PC-9 (cell line): ENCODE results near the gene RNF145. TPM values are rescaled to one million over a fixed set of nuclear protein-coding genes. Genes with fewer than 3 reads are reported as not detected.
A peak's percentile ranks its signal among the peaks of the same experiment; 100 is the strongest.

Experiments used
- Bru-seq: library from RNA; stranded (reverse); fragments of 400-500 nt; gene quantifications from one replicate; lab custom pipeline; 2021; lab: Mats Ljungman, UMichigan
- BruChase-seq, 2 experiments: library from RNA; stranded (reverse); fragments of 400-500 nt; gene quantifications; one replicate each; lab custom pipeline; 2021; lab: Mats Ljungman, UMichigan
- BruUV-seq: library from RNA; stranded (reverse); fragments of 400-500 nt; replicated peaks from 2 replicates; lab custom pipeline; 2021; lab: Mats Ljungman, UMichigan
- CTCF ChIA-PET: fragments of 300-600 bp; sonication (Branson Sonifier 250); formaldehyde crosslinking; loops from one replicate; lab custom pipeline; 2022; ENCODE audit warnings: antibody characterized with exemption; lab: Charles Lee
- POLR2A ChIA-PET: fragments of 300-600 bp; sonication (Branson Sonifier 250); formaldehyde crosslinking; loops from one replicate; lab custom pipeline; 2022; ENCODE audit warnings: antibody characterized with exemption; ENCODE audit not compliant: unreplicated experiment; lab: Charles Lee
- DNase-seq, 2 experiments: peaks; one replicate each; pipeline versions ENCODE4 v3.0.0 to v3.0.0-alpha.2; 2015 to 2022; ENCODE audit warnings: mixed read lengths in 1 of 2
- H2AFZ ChIP-seq: fragments of 200-600 bp; sonication (generic); 2 replicates; pipeline ENCODE4 v1.8.1; 2017; ENCODE audit warnings: antibody characterized with exemption
- H3F3A ChIP-seq: fragments of 200-600 bp; sonication (generic); 2 replicates; pipeline ENCODE4 v1.8.1; 2017; ENCODE audit warnings: antibody characterized with exemption, mild to moderate bottlenecking, low read depth; ENCODE audit not compliant: insufficient read depth
- H3K27ac ChIP-seq: fragments of 200-600 bp; sonication (generic); 2 replicates; pipeline ENCODE4 v1.6.1; 2016; ENCODE audit warnings: mixed run types
- H3K27me3 ChIP-seq: fragments of 200-600 bp; sonication (generic); 2 replicates; pipeline ENCODE4 v1.6.1; 2016; ENCODE audit warnings: low read depth, mixed run types; ENCODE audit not compliant: insufficient read depth
- H3K36me3 ChIP-seq: fragments of 200-600 bp; sonication (generic); 2 replicates; pipeline ENCODE4 v1.6.1; 2016; ENCODE audit warnings: low read depth, mixed run types
- H3K4me1 ChIP-seq: fragments of 200-600 bp; sonication (generic); replicated peaks from 2 replicates; pipeline ENCODE4 v1.6.1; 2016; ENCODE audit warnings: mixed run types; ENCODE audit not compliant: insufficient read depth
- H3K4me2 ChIP-seq: fragments of 200-600 bp; sonication (generic); 2 replicates; pipeline ENCODE4 v1.6.1; 2017; ENCODE audit warnings: mixed run types
- H3K4me3 ChIP-seq: fragments of 200-600 bp; sonication (generic); 2 replicates; pipeline ENCODE4 v1.6.1; 2016; ENCODE audit warnings: mixed run types
- H3K79me2 ChIP-seq: fragments of 200-600 bp; sonication (generic); 2 replicates; pipeline ENCODE4 v1.6.1; 2017; ENCODE audit warnings: low read depth, mixed run types
- H3K9me2 ChIP-seq: fragments of 200-600 bp; sonication (generic); 2 replicates; pipeline ENCODE4 v1.8.1; 2017; ENCODE audit warnings: mild to moderate bottlenecking; ENCODE audit not compliant: insufficient read depth
- H3K9me3 ChIP-seq: fragments of 200-600 bp; sonication (generic); 2 replicates; pipeline ENCODE4 v1.8.1; 2016; ENCODE audit warnings: low read depth; ENCODE audit not compliant: insufficient read depth
- H4K20me1 ChIP-seq: fragments of 200-600 bp; sonication (generic); 2 replicates; pipeline ENCODE4 v1.8.1; 2017; ENCODE audit not compliant: insufficient read depth
- EZH2 ChIP-seq: fragments of 200-600 bp; sonication (generic); IDR thresholded peaks from 2 replicates; pipeline ENCODE4 v1.8.0; 2017; ENCODE audit warnings: antibody characterized with exemption, low read depth
- intact Hi-C: fragments of 100-400 bp; cut with micrococcal nuclease; formaldehyde crosslinking; loops from one replicate; pipeline ENCODE4 v1.10.0; 2022; ENCODE audit not compliant: unreplicated experiment
- long read RNA-seq: library from polyadenylated mRNA; stranded (forward); transcript quantifications from one replicate; pipeline ENCODE4 v2.0.0, GENCODE V29; 2022
- total RNA-seq: library from RNA; stranded (reverse); gene quantifications from 2 replicates; pipeline ENCODE4 v1.2.3, GENCODE V29; 2021
- TF ChIP-seq, protein P1 (sequence below): fragments of 200-600 bp; sonication (generic); conservative IDR thresholded peaks from 2 replicates; pipeline ENCODE4 v1.6.1; 2017; ENCODE audit warnings: mixed run types, antibody characterized with exemption, mild to moderate bottlenecking, moderate library complexity

Gene RNF145, protein sequence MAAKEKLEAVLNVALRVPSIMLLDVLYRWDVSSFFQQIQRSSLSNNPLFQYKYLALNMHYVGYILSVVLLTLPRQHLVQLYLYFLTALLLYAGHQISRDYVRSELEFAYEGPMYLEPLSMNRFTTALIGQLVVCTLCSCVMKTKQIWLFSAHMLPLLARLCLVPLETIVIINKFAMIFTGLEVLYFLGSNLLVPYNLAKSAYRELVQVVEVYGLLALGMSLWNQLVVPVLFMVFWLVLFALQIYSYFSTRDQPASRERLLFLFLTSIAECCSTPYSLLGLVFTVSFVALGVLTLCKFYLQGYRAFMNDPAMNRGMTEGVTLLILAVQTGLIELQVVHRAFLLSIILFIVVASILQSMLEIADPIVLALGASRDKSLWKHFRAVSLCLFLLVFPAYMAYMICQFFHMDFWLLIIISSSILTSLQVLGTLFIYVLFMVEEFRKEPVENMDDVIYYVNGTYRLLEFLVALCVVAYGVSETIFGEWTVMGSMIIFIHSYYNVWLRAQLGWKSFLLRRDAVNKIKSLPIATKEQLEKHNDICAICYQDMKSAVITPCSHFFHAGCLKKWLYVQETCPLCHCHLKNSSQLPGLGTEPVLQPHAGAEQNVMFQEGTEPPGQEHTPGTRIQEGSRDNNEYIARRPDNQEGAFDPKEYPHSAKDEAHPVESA
- 48.2 and 54.5 TPM in 2 replicates for total RNA-seq
- Bru-seq, nascent RNA, result percentile 95 among the genes with signal in this experiment
- BruChase-seq, experiment 1, labeled RNA remaining after a 2-hour chase, result percentile 96 among the genes with signal in this experiment
- percentile 91 among the genes with signal in this experiment for BruChase-seq, experiment 2, labeled RNA remaining after a 6-hour chase
- long read RNA-seq, transcript RNF145-202 (11 exons, 3,613 nt), result major isoform, 6 of 93 reads
- long read RNA-seq, partial matches to known transcripts, result 27 of 93 reads
- long read RNA-seq, other reads (novel, unspliced or antisense), result 58 of 93 reads

DNA sequence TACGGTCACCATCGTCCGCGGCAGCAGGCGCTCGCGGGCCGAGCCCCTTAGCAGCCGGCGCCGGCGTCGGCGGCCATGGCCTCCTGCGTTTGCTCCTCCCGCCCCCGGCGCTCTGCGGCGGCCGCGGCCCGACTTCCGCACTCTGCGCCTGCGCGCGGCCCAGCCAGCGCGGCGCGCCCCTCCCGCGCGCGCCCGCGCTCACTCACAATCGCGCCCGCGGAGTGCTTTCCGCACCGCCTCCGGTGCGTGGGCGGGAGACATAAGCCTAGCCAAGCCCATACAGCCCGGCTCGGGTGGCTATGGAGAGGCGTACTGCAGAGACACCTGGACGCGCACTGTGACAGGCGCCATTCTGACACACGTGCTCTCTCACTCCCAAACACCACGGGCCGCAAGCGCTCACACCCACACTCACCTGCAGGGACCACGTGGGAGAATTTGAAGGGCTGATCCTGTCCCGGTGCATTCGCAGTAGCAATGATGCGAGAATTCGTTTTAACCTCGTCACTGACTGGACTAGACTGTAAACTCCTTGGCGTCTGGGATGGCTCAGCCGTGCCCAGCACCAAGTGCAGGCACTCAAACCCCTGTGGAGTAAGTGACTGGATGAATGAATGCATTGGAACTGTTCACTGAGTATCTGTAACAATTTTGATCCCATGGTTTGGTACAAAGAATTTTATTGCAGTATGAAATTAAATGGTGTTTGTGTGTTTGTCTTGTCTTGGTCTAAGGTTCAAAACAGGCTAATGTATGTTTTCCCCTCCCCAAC lies at the start of gene RNF145:
Gene RNF145 (minus strand): TSS at position 116 of the 772 bp plus-strand sequence. CDS start 5,936 bp downstream, outside the sequence.
- Histone ChIP-seq H3K4me3 (peak within 1 kb of the TSS; percentile 73), H3K36me3 (no peaks in the 10 kb centered on the region), H3K79me2 (peaks cover 43% of the 10 kb centered on the region), H3K27ac (peak within 1 kb of the TSS; percentile 86), H3K9me3 (no peaks in the 10 kb centered on the region), H3K27me3 (no peaks in the 10 kb centered on the region), H2AFZ (peak within 1 kb of the TSS; percentile 79), H3K9me2 (no peaks in the 10 kb centered on the region), H3F3A (peaks cover 33% of the 10 kb centered on the region), H3K4me1 (peaks cover 34% of the 10 kb centered on the region), H3K4me2 (peak within 1 kb of the TSS; percentile 89), H4K20me1 (peaks cover 14% of the 10 kb centered on the region; the same call in 1 of the 2 replicates)
- intact Hi-C loops, result loop anchor here (1.0 to 5.0 kb wide), 3 partner anchors 31 to 54 kb away; partner anchors contain the start of gene UBLCP1
- ChIA-PET CTCF (no interaction called here), POLR2A (interaction anchor here (0.5 kb wide), 1 partner anchor 1180 kb away, joined by 6 read pairs; no protein-coding TSS in a partner anchor)
- peak; percentile 79 to 86 for DNase-seq
- BruUV-seq, result TSS peak; percentile 80
- no peak for TF ChIP-seq EZH2
- TF ChIP-seq, protein P1, sequence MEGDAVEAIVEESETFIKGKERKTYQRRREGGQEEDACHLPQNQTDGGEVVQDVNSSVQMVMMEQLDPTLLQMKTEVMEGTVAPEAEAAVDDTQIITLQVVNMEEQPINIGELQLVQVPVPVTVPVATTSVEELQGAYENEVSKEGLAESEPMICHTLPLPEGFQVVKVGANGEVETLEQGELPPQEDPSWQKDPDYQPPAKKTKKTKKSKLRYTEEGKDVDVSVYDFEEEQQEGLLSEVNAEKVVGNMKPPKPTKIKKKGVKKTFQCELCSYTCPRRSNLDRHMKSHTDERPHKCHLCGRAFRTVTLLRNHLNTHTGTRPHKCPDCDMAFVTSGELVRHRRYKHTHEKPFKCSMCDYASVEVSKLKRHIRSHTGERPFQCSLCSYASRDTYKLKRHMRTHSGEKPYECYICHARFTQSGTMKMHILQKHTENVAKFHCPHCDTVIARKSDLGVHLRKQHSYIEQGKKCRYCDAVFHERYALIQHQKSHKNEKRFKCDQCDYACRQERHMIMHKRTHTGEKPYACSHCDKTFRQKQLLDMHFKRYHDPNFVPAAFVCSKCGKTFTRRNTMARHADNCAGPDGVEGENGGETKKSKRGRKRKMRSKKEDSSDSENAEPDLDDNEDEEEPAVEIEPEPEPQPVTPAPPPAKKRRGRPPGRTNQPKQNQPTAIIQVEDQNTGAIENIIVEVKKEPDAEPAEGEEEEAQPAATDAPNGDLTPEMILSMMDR, result no peak

DNA sequence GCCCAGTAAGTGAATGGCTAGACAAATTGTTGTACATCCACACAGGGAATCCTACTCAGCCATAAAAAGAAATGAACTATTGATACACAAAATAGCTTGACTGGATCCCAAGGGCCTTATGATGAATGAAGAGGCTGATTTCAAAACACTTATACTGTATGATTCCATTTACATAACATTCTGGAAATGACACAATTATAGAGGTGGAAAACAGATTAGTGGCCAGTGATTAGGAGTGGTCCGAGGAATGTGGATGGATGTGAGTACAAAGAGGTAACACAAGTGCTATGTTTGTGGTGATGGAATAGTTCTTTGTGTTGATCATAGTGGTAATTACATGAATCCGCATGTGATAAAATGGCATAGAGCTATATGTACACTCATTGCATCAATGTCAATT lies 49.0 kb upstream of the RNF145 start:
- Histone ChIP-seq H3K4me3 (no peak overlapping the region), H3K4me2 (no peak overlapping the region), H3K27ac (no peak overlapping the region), H3K27me3 (no peaks in the 10 kb centered on the region), H3K9me3 (no peaks in the 10 kb centered on the region), H4K20me1 (no peaks in the 10 kb centered on the region), H3K79me2 (peaks cover 2% of the 10 kb centered on the region), H2AFZ (no peak overlapping the region), H3K9me2 (no peaks in the 10 kb centered on the region), H3K4me1 (peaks cover 8% of the 10 kb centered on the region; the same call in 1 of the 2 replicates), H3K36me3 (no peaks in the 10 kb centered on the region), H3F3A (peaks cover 6% of the 10 kb centered on the region; the same call in 1 of the 2 replicates)
- no peak for DNase-seq
- TF ChIP-seq, protein P1, result 0 out of 2 replicates have a peak, but pooled peaks have one; percentile 13
- TF ChIP-seq EZH2, result no peak
- BruUV-seq, result no TSS peak
- ChIA-PET POLR2A (no interaction called here), CTCF (no interaction called here)
- intact Hi-C loops, result no loop called here
